CD4-positive, alpha-beta T cell treated with Interleukin-6 for 4 hours (primary cell): ENCODE results near the gene RTCB.

Experiments used
- DNase-seq: peaks from one replicate; pipeline ENCODE4 v3.0.0-alpha.2; 2020; ENCODE audit warnings: mixed read lengths

The RTCB gene

GRCh38 chr22:32411829-32412592, at the start of gene RTCB:
TSS of gene RTCB (minus strand) at chr22:32412247. CDS start at chr22:32412156, 91 bp downstream.
- peak; percentile 93 for DNase-seq

GRCh38 chr22:32457031-32457430, 45.0 kb upstream of the RTCB start:
- no peak for DNase-seq

DNA sequence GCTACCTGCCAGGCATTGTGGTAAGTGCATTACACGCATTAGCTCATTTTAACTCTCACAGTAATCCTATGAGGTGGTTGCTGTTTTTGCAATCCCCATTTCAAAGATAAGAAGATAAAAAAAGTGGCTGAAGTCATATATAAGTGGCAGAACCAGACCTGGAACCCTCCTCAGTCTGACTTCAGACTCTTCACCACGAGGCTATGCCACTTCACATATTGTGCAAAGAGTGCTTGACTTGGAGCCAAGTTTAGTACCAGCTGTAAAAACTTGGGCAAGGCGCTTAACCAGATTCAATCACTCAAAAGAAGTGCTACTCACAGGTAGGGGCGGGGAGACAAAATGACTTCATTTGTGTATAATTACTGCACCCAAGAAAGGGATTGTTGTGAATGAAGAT, 36.9 kb upstream of the RTCB start:
- no peak for DNase-seq

DNA sequence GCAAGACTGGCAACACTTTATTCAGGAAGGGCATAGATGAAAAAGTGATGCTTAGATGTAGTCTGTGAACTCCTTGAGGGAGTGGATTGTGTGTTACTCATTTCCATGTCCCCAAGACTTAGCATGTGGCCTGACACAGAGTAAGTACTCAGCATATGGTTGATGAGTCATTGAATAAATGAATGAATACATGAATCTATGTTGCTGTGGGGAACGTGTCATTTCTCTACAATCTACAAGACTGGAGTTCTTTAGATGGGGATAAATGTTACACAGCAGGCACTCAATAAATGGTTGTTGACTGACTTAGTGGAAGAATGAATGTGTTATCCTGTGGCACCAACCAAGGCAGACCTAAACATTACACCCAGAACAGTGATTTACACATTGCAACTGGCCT, 34.3 kb upstream of the RTCB start:
- no peak for DNase-seq

DNA sequence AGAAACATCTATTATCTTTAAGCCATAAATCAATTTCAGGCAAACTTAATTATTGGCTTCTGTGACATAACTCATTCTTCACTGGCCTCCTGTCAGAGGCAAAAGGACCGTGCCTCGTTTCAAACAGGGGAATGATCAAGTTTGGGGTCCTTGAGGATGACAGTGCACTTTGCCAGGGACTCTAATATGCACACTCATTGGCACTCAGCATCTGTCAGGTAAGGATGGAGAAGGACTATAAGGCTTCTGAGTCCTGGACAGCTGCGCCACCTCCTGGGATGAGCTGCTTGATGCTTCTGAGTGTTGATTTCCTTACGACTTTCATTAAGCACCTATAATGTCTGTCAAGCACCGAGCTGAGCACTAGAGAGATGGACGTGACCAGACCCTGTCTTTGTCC, 32.0 kb upstream of the RTCB start:
- peak; percentile 4 for DNase-seq

DNA sequence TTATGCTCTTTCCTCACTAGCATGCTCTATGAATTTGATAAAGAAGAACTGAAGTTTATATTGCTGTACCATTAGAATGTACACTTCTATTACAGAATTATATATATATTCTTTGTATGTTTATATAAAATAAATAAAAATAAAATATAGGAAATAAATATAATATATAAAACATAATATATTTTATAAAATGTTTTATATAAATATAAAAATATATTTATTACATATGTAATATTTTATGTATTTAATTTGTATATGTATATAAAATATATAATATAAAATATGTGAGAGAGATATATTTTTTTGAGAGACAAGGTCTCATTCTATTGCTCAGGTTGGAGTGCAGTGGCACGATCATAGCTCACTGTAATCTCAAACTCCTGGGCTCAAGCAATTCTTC, 18.3 kb upstream of the RTCB start:
- DNase-seq = no peak

DNA sequence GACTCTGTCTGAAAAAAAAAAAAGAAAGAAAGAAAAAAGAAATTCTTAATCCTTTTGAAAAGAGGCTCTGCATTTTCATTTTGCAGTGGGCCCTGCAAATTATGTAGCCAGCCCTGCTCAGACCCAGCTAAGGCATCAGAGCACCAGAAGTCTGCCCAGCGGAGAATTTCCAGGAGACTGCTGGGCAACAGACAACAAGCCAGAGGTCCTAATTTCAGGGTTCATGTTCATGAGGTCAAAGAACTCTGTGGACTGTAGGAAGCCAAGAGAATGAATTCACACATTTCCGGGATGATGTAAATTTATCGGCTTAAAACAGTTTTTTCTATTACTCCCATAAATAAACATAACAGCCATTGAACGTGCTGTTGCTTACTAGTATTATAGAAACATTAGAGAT, 14.8 kb upstream of the RTCB start:
- DNase-seq = no peak

DNA sequence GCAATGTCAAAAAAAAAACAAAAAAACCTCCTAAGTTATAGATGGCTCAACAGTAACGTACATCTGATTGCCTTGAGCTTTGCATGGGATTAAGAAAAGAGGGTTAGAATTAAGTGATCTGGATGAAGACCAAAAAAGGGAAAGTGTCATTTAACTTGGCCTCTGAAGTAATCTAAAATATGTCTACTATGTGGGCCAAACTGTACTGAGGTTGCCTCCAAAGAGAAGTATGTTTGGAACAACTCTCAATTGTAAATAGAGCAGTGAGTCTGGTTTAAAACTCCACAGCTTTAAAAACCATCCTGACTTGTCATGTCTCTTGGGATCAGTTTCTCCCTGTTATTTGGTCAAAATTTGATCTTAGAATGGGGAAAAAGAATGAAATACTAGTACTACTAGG, 11.6 kb upstream of the RTCB start:
- no peak for DNase-seq

GRCh38 chr22:32422062-32422461, 10.0 kb upstream of the RTCB start:
- DNase-seq = no peak

- no peak for DNase-seq
Measured at GRCh38 chr22:32421484-32421883, 9.4 kb upstream of the RTCB start.

DNA sequence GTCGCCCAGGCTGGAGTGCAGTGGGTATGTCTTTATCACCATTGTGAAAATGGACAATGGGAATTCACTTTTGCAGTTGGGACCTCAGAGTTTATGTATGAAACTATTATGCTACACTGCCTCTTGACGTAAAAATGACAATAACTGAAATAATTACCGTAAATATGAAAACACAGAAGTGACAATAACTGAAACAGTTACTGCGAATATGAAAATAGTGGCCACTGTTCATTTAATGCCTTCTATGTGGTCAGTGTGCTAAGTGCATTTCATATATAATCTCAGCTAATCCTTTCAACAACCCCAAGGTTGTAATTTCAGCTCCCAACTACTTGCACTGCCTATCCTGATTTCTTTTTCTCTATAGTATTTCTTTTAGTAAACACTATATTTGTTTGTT, 5.9 kb upstream of the RTCB start:
- DNase-seq = no peak

DNA sequence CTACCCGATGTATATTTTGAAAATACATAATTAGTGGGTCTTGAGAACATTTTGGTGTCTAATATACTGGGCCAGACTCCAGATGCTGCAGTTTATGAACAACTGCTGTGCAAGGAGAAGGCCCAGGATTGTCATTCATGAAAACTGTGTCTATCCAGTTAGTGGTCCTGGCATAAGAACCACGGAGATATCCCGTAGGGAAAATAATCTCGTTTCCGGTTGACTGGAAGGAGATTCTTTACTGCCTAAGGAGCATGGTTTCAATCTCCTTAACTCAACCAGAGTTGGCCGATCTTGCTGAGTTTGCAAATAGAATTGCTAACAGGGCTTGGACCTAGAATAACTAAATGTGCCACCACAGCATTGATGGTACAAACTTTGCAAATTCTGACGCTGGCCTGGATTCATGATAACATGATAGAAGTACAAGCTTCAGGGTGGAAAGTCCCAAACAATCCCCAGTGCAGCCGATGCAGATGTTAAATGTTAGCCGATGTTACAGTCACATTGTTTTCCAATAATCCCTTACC, 4.6 kb upstream of the RTCB start:
- DNase-seq = no peak

DNA sequence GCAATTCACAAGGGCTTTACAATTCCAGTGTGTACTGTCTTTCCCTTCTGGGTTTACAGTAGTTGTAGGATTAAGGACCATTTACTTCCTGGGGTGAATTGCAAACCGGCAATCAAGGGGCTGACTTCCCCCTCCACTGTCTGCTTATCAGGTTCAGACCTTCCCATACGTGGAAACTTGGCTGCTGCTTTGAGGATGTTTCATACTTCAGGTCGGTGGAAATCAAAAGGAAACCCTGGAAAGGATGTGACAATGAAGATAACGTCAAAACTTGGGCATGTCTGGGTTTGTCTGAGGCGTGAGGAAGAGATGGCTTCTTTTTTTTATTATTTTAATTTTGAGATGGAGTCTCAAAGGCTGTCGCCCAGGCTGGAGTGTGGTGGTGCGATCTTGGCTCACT, 2.1 kb upstream of the RTCB start:
- no peak for DNase-seq

GRCh38 chr22:32413719-32414118, 1.7 kb upstream of the RTCB start:
- no peak for DNase-seq

DNA sequence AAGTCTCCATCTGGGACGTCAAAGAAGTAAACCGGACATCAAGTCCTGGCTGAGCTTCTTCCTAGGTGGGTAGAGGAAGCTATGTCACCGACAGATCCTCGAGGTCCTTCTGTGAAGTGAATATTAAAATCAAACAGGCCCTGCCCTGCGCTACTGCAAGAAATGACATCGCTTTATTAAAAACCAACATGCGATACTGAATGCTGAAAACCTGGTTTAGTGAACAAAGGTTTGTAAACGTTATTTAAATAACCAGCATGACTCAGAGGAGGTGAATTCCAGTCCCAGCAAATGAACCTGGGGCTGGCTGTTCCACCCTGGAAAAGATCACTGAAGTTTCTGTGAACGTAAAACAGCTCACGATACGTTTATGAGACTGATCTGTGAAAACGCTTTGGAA, 645 bp downstream of the RTCB start:
- no peak for DNase-seq

GRCh38 chr22:32410459-32410858, 1.6 kb downstream of the RTCB start:
- no peak for DNase-seq

DNA sequence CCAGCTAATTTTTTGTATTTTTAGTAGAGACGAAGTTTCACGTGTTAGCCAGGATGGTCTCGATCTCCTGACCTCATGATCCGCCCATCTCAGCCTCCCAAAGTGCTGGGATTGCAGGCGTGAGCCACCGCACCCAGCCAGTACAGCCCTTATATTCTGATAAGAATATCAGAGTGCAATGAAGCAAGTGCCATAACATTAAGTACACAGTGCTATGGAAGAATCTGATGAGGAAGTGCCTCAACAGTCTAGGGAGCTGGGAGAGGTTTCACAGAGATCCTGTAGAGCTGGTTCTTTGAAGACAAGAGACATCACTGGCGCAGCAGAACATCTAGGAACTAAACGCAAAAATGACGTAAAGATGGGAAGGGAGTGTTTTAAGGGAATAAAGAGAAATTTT, 2.1 kb downstream of the RTCB start:
- no peak for DNase-seq

- no peak for DNase-seq
Measured at GRCh38 chr22:32407936-32408335, 4.1 kb downstream of the RTCB start.

DNA sequence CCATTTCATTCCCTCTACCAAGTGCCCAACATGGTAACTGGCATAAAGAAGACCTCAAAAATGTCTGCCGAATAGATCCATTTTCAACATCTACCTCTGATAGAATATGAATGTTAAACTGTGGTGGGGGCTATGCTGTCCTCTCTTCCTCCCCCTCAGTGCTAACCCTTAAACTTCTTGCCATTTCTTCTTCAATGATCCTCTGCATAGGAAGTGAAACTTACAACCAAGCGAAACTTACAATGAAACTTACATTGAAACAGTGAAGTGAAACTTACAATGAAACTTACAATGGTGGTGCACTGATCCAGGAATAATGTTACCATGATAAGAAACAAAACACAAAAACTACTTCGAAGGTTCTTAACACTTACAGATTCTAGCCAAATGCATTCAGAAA, 4.7 kb downstream of the RTCB start:
- DNase-seq = no peak

DNA sequence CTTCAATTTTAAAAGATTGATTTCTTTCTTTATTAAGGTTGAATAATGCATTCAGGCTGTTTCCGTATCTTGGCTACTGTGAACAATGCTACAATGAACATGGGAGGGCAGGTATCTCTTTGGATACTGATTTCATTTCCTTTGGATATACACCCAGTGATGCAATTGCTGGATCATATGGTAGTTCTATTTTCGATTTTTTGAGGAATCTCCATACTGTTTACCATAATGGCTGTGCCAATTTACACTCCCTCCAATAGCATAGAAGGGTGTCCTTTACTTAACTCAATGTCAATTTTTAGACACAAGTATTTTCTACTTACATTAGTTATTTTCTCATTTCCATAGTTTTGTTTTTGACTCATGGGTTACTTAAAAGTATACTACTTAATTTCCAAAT, 8.0 kb downstream of the RTCB start:
- DNase-seq = no peak

DNA sequence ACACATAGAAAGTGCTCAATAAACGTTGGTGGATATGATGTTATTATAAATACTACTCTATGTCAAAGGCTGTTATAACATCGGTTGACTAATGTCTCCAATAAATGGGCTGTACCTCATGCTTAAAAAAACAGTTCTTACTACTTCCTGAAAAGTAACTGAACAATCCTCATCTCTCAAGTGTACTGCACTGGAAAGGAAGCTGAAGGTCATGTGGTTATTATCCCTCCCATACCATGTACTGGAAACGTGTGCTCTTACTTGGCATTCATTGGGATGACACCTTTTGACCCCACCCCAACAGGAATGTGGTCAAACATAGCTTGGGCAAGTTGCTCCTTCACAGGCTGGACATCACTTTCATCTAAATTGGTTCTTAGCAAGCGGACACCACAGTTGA, 10.6 kb downstream of the RTCB start:
- DNase-seq = no peak

DNA sequence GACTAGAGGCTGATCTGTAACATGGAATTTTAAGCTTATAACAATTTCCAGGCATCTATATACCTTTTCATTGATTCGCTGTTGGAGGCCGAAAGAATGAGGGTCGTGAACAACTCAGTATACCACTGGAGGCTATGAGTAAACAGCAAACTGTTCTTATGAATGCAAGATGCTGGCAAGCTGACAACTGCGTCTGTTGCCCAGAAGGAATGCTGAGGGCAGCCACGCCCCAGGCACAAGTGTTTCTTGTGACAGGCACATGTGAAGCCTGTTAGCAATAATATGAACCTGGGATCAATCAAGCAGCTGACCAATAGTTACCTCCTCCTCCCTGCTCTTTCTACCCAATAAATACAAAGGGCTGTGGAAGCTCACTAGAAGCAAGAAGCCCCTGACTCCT, 15.3 kb downstream of the RTCB start:
- DNase-seq = no peak

GRCh38 chr22:32396255-32396654, 15.8 kb downstream of the RTCB start:
- no peak for DNase-seq

DNA sequence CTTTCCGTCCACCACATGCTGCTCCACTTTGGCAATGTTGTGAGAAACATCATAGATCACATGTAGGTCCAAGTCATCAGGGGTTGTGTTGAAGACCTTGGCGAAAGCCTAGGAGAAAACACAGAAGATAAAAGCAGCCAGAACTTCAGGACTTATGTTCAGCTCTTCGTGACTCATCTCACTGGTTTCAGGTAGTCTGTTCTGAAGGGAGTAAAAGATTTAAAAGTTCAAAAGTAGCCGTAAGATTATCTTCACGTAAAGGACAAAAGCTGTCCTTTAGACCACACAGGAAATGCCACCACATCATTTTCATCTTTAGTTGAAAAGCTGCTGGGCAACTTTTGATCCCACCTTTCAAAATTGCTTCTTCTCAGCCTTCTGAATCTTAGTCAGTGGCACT, 16.9 kb downstream of the RTCB start:
- no peak for DNase-seq

DNA sequence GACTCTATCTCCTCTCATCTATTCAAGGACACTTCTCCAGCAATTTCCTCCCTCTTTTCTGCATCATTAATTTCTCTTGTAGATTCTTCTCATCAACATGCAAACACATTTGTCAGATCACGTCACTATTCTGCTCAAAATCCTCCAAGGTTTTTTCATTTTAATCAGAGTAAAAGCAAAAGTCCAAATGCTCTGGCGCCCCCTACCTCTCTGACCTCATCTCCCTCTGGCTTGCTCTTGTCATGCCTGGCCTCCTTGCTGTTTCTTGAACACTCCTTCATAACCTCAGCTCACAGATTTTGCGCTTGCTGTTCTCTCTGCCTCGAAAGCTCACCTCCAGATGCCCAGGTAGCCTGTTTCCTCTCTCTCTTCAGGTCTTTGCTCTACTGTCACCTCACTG, 22.4 kb downstream of the RTCB start:
- DNase-seq = peak; percentile 11
